Measurements from ENCODE around the gene UGT1A6.

Gene UGT1A6

GRCh38 chr2:233705911-233706506 is 13.3 kb downstream of the UGT1A6 start:
- WGBS: 72% methylated on average over 4 of the region's 4 CpGs
- no peak overlapping the region for H3K27ac ChIP-seq (ENCODE audit: low read depth, low read length)
- no peaks in the 10 kb centered on the region for H3K36me3 ChIP-seq (ENCODE audit: insufficient read depth, low read length)
- no peaks in the 10 kb centered on the region for H3K9me3 ChIP-seq (ENCODE audit: insufficient read depth, low read depth, low read length)
- H3K4me1 ChIP-seq (ENCODE audit: insufficient read depth, low read length): no peaks in the 10 kb centered on the region
- no peak overlapping the region for H3K4me3 ChIP-seq (ENCODE audit: low read length)
- H3K27me3 ChIP-seq (ENCODE audit: insufficient read depth, low read length): no peaks in the 10 kb centered on the region
- no peak overlapping the region for H3K9ac ChIP-seq (ENCODE audit: low read depth, low read length)

- H3K4me3 ChIP-seq (ENCODE audit: low read length): no peak overlapping the region
- H3K9me3 ChIP-seq (ENCODE audit: insufficient read depth, low read depth, low read length): no peaks in the 10 kb centered on the region
- H3K27ac ChIP-seq (ENCODE audit: low read depth, low read length): no peak overlapping the region
- no peaks in the 10 kb centered on the region for H3K36me3 ChIP-seq (ENCODE audit: insufficient read depth, low read length)
- no peaks in the 10 kb centered on the region for H3K27me3 ChIP-seq (ENCODE audit: insufficient read depth, low read length)
- H3K9ac ChIP-seq (ENCODE audit: low read depth, low read length): no peak overlapping the region
- 64% methylated on average over 1 of the region's 1 CpG for WGBS
- no peaks in the 10 kb centered on the region for H3K4me1 ChIP-seq (ENCODE audit: insufficient read depth, low read length)
Measured at GRCh38 chr2:233706720-233707119, 14.0 kb downstream of the UGT1A6 start.

GRCh38 chr2:233707940-233708644 is 15.4 kb downstream of the UGT1A6 start:
- 95% methylated on average over 8 of the region's 10 CpGs for WGBS
- no peak overlapping the region for H3K9ac ChIP-seq (ENCODE audit: low read depth, low read length)
- H3K4me3 ChIP-seq (ENCODE audit: low read length): no peak overlapping the region
- no peaks in the 10 kb centered on the region for H3K27me3 ChIP-seq (ENCODE audit: insufficient read depth, low read length)
- no peaks in the 10 kb centered on the region for H3K4me1 ChIP-seq (ENCODE audit: insufficient read depth, low read length)
- no peaks in the 10 kb centered on the region for H3K9me3 ChIP-seq (ENCODE audit: insufficient read depth, low read depth, low read length)
- no peak overlapping the region for H3K27ac ChIP-seq (ENCODE audit: low read depth, low read length)
- H3K36me3 ChIP-seq (ENCODE audit: insufficient read depth, low read length): no peaks in the 10 kb centered on the region

GRCh38 chr2:233708942-233709341 is 16.3 kb downstream of the UGT1A6 start:
- Histone ChIP-seq H3K4me3 (ENCODE audit: low read length) (no peak overlapping the region), H3K4me1 (ENCODE audit: insufficient read depth, low read length) (no peaks in the 10 kb centered on the region), H3K36me3 (ENCODE audit: insufficient read depth, low read length) (no peaks in the 10 kb centered on the region), H3K9ac (ENCODE audit: low read depth, low read length) (no peak overlapping the region), H3K27ac (ENCODE audit: low read depth, low read length) (no peak overlapping the region), H3K9me3 (ENCODE audit: insufficient read depth, low read depth, low read length) (no peaks in the 10 kb centered on the region), H3K27me3 (ENCODE audit: insufficient read depth, low read length) (no peaks in the 10 kb centered on the region)
- 96% methylated on average over 4 of the region's 5 CpGs for WGBS

GRCh38 chr2:233711312-233712008 is 18.8 kb downstream of the UGT1A6 start:
- H3K27me3 ChIP-seq (ENCODE audit: insufficient read depth, low read length): no peaks in the 10 kb centered on the region
- H3K9ac ChIP-seq (ENCODE audit: low read depth, low read length): no peak overlapping the region
- no peak overlapping the region for H3K27ac ChIP-seq (ENCODE audit: low read depth, low read length)
- no peaks in the 10 kb centered on the region for H3K9me3 ChIP-seq (ENCODE audit: insufficient read depth, low read depth, low read length)
- no peaks in the 10 kb centered on the region for H3K4me1 ChIP-seq (ENCODE audit: insufficient read depth, low read length)
- H3K4me3 ChIP-seq (ENCODE audit: low read length): no peak overlapping the region
- 51% methylated on average over 11 of the region's 11 CpGs for WGBS
- no peaks in the 10 kb centered on the region for H3K36me3 ChIP-seq (ENCODE audit: insufficient read depth, low read length)

GRCh38 chr2:233712611-233713261 is 20.0 kb downstream of the UGT1A6 start, which contains the start of gene UGT1A5:
TSS of gene UGT1A5 (plus strand) at chr2:233712907. CDS start at chr2:233712992, 85 bp downstream.
- Histone ChIP-seq H3K27ac (ENCODE audit: low read depth, low read length) (no peak within 1 kb of the TSS), H3K9ac (ENCODE audit: low read depth, low read length) (no peak within 1 kb of the TSS), H3K4me3 (ENCODE audit: low read length) (no peak within 1 kb of the TSS), H3K9me3 (ENCODE audit: insufficient read depth, low read depth, low read length) (no peaks in the 10 kb centered on the region), H3K27me3 (ENCODE audit: insufficient read depth, low read length) (no peaks in the 10 kb centered on the region), H3K4me1 (ENCODE audit: insufficient read depth, low read length) (no peaks in the 10 kb centered on the region), H3K36me3 (ENCODE audit: insufficient read depth, low read length) (no peaks in the 10 kb centered on the region)
- 92% methylated on average over 14 of the region's 14 CpGs for WGBS

GRCh38 chr2:233713262-233713615 is 20.5 kb downstream of the UGT1A6 start:
- no peaks in the 10 kb centered on the region for H3K27me3 ChIP-seq (ENCODE audit: insufficient read depth, low read length)
- no peaks in the 10 kb centered on the region for H3K4me1 ChIP-seq (ENCODE audit: insufficient read depth, low read length)
- no peak overlapping the region for H3K27ac ChIP-seq (ENCODE audit: low read depth, low read length)
- H3K36me3 ChIP-seq (ENCODE audit: insufficient read depth, low read length): no peaks in the 10 kb centered on the region
- H3K9me3 ChIP-seq (ENCODE audit: insufficient read depth, low read depth, low read length): no peaks in the 10 kb centered on the region
- H3K9ac ChIP-seq (ENCODE audit: low read depth, low read length): no peak overlapping the region
- 92% methylated on average over 7 of the region's 7 CpGs for WGBS
- H3K4me3 ChIP-seq (ENCODE audit: low read length): no peak overlapping the region

GRCh38 chr2:233714121-233714520 is 21.4 kb downstream of the UGT1A6 start:
- Histone ChIP-seq H3K4me1 (ENCODE audit: insufficient read depth, low read length) (no peaks in the 10 kb centered on the region), H3K36me3 (ENCODE audit: insufficient read depth, low read length) (no peaks in the 10 kb centered on the region), H3K9me3 (ENCODE audit: insufficient read depth, low read depth, low read length) (no peaks in the 10 kb centered on the region), H3K27ac (ENCODE audit: low read depth, low read length) (no peak overlapping the region), H3K27me3 (ENCODE audit: insufficient read depth, low read length) (no peaks in the 10 kb centered on the region), H3K4me3 (ENCODE audit: low read length) (no peak overlapping the region), H3K9ac (ENCODE audit: low read depth, low read length) (no peak overlapping the region)
- WGBS: 91% methylated on average over 2 of the region's 2 CpGs

GRCh38 chr2:233718552-233718951 is 25.9 kb downstream of the UGT1A6 start, which contains the start of gene UGT1A4:
TSS of gene UGT1A4 (plus strand) at chr2:233718736. CDS start at chr2:233718821, 85 bp downstream.
- 91% methylated on average over 7 of the region's 7 CpGs for WGBS
- Histone ChIP-seq H3K4me1 (ENCODE audit: insufficient read depth, low read length) (no peaks in the 10 kb centered on the region), H3K36me3 (ENCODE audit: insufficient read depth, low read length) (no peaks in the 10 kb centered on the region), H3K4me3 (ENCODE audit: low read length) (no peak within 1 kb of the TSS), H3K9ac (ENCODE audit: low read depth, low read length) (no peak within 1 kb of the TSS), H3K9me3 (ENCODE audit: insufficient read depth, low read depth, low read length) (no peaks in the 10 kb centered on the region), H3K27ac (ENCODE audit: low read depth, low read length) (no peak within 1 kb of the TSS), H3K27me3 (ENCODE audit: insufficient read depth, low read length) (no peaks in the 10 kb centered on the region)

- no peaks in the 10 kb centered on the region for H3K27me3 ChIP-seq (ENCODE audit: insufficient read depth, low read length)
- no peak within 1 kb of the TSS for H3K9ac ChIP-seq (ENCODE audit: low read depth, low read length)
- H3K9me3 ChIP-seq (ENCODE audit: insufficient read depth, low read depth, low read length): no peaks in the 10 kb centered on the region
- no peak within 1 kb of the TSS for H3K4me3 ChIP-seq (ENCODE audit: low read length)
- H3K36me3 ChIP-seq (ENCODE audit: insufficient read depth, low read length): no peaks in the 10 kb centered on the region
- no peaks in the 10 kb centered on the region for H3K4me1 ChIP-seq (ENCODE audit: insufficient read depth, low read length)
- H3K27ac ChIP-seq (ENCODE audit: low read depth, low read length): no peak within 1 kb of the TSS
- 91% methylated on average over 8 of the region's 8 CpGs for WGBS
Measured at GRCh38 chr2:233728723-233729301, 36.1 kb downstream of the UGT1A6 start, which contains the start of gene UGT1A3. TSS of gene UGT1A3 (plus strand) at chr2:233729042. CDS start at chr2:233729127, 85 bp downstream.

Measured in HUES64 (cell line).